Measurements from ENCODE around the gene IFTAP. TPM values are rescaled to one million over a fixed set of nuclear protein-coding genes. Genes with fewer than 3 reads are reported as not detected.

IFTAP gene
- total RNA-seq, 2 experiments from 2014 or later = not detected

DNA sequence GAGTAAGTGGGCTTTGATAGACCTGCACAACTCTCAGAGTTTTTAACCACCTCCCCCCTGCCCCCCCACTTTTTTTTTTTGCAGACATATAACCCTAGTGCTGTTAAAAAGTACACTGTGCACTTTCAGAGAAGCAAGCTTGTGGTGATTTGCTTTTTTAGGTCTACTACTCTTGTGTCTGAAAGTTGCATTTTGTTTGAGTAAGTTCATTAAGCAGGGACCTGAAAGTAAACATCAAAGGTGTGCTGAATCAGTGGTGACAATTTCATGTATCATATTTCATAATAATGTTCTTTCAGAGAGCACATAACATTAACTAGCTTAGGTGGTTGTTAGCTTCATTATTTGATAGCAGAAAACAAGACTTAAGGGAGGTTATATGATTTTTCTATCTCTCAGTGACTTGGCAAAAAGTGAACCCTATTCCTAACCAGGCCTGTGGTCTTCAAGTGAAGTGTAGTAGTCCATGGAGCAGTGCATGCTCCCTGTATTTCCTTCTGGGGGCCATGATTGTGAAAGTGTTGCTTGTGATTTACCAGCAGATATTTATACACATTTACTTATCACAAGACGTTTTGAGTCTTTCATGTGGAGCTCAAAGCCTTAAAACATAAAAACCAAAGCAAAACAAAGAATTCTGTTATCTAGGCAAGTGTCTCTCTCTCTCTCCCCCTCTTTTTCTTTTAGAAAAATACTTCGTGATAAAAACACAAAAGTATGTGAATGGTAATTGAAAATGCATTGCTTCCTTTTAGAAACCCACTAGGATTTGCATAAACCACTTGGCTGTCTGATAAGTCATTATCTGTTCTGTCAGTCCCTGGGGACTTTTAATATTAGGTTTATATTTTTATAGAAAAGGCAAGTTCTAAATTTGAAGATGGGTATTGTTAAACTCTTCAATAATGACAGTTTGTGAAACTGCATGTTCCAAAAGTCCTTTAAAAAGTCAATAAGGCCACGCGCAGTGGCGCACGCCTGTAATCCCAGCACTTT is 11.2 kb downstream of the IFTAP start:
- no peak overlapping the region for H3K27ac ChIP-seq (ENCODE audit: low read depth, low read length, poor library complexity, severe bottlenecking)
- H3K4me2 ChIP-seq (ENCODE audit: low read length) = no peak overlapping the region
- H3K4me3 ChIP-seq (ENCODE audit: low read depth, low read length, poor library complexity, severe bottlenecking) = no peak overlapping the region
- BruUV-seq (replicated peaks) = no TSS peak
- DNase-seq (ENCODE audit: low spot score) = no peak
- ChIA-PET CTCF (ENCODE audit: unreplicated experiment) (no interaction called here), POLR2A (interaction anchor here (0.6 to 0.7 kb wide), 5 partner anchors 9 to 645 kb away, joined by 3 to 4 read pairs (median 4); no protein-coding TSS in a partner anchor)
- H3K36me3 ChIP-seq (ENCODE audit: insufficient read depth, low read length) = no peaks in the 10 kb centered on the region
- intact Hi-C loops (cut with micrococcal nuclease; ENCODE audit: unreplicated experiment) = no loop called here
- H3K9me2 ChIP-seq (ENCODE audit: insufficient read depth, low read length) = no peaks in the 10 kb centered on the region
- H3K79me2 ChIP-seq (ENCODE audit: insufficient read depth, low read depth, low read length) = no peaks in the 10 kb centered on the region
- TF ChIP-seq, protein P1, sequence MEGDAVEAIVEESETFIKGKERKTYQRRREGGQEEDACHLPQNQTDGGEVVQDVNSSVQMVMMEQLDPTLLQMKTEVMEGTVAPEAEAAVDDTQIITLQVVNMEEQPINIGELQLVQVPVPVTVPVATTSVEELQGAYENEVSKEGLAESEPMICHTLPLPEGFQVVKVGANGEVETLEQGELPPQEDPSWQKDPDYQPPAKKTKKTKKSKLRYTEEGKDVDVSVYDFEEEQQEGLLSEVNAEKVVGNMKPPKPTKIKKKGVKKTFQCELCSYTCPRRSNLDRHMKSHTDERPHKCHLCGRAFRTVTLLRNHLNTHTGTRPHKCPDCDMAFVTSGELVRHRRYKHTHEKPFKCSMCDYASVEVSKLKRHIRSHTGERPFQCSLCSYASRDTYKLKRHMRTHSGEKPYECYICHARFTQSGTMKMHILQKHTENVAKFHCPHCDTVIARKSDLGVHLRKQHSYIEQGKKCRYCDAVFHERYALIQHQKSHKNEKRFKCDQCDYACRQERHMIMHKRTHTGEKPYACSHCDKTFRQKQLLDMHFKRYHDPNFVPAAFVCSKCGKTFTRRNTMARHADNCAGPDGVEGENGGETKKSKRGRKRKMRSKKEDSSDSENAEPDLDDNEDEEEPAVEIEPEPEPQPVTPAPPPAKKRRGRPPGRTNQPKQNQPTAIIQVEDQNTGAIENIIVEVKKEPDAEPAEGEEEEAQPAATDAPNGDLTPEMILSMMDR (conservative IDR thresholded peaks at IDR 0.05; ENCODE audit: low read length) = no peak
- no peak for TF ChIP-seq EZH2phosphoT487 (IDR thresholded peaks at IDR 0.05; ENCODE audit: borderline replicate concordance, low read depth, low read length)
- no peaks in the 10 kb centered on the region for H3K9me3 ChIP-seq (ENCODE audit: low read length)
- no peaks in the 10 kb centered on the region for H4K20me1 ChIP-seq (ENCODE audit: insufficient read depth, low read length)
- no peaks in the 10 kb centered on the region for H3K4me1 ChIP-seq (ENCODE audit: insufficient read depth, low read length, poor library complexity, severe bottlenecking)
- H2AFZ ChIP-seq (ENCODE audit: low read length) = no peak overlapping the region

DNA sequence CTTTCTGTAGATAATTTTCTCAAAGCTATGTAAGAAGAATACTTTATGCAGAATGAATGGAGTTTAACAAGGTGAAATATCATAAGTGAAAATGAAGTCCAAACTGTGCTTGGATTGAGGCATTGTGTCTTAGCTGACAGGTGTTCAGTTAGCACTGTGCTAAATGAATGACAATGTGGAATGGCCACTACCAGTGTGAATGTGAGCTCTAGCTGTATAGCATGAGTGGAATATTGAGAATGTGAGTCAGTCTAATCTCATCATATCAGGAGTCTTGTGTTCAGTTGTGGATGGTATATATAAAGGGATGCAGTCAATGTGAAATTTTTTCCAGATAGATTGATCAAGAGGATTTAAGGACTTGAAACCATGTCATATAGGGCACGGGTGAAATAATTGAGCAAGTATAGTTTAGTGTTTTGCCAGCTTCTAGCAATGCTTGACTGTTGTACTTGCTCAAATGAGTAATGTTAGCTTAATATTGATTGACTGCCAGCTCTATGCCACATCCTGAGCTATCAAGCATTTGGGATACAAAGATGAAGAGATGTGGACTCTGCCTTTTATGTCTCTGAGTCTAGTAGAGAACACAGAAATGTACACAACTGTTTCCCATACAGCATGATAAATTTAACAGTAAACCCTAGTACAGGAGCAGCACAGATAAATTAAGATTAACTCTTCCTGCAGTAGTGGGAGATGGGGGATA is 14.3 kb downstream of the IFTAP start:
- no peaks in the 10 kb centered on the region for H3K4me1 ChIP-seq (ENCODE audit: insufficient read depth, low read length, poor library complexity, severe bottlenecking)
- H3K4me2 ChIP-seq (ENCODE audit: low read length) = no peak overlapping the region
- CTCF ChIA-PET (ENCODE audit: unreplicated experiment) = no interaction called here
- BruUV-seq (replicated peaks) = no TSS peak
- H2AFZ ChIP-seq (ENCODE audit: low read length) = no peak overlapping the region
- TF ChIP-seq EZH2phosphoT487 (IDR thresholded peaks at IDR 0.05; ENCODE audit: borderline replicate concordance, low read depth, low read length) = no peak
- TF ChIP-seq, protein P1 (conservative IDR thresholded peaks at IDR 0.05; ENCODE audit: low read length) = no peak
- H4K20me1 ChIP-seq (ENCODE audit: insufficient read depth, low read length) = no peaks in the 10 kb centered on the region
- no peaks in the 10 kb centered on the region for H3K9me2 ChIP-seq (ENCODE audit: insufficient read depth, low read length)
- POLR2A ChIA-PET = interaction anchor here (0.6 to 1.5 kb wide), 2 partner anchors 11 to 50 kb away, joined by 3 read pairs; no protein-coding TSS in a partner anchor
- no peak overlapping the region for H3K4me3 ChIP-seq (ENCODE audit: low read depth, low read length, poor library complexity, severe bottlenecking)
- intact Hi-C loops (cut with micrococcal nuclease; ENCODE audit: unreplicated experiment) = no loop called here
- H3K79me2 ChIP-seq (ENCODE audit: insufficient read depth, low read depth, low read length) = no peaks in the 10 kb centered on the region
- H3K9me3 ChIP-seq (ENCODE audit: low read length) = no peaks in the 10 kb centered on the region
- no peaks in the 10 kb centered on the region for H3K36me3 ChIP-seq (ENCODE audit: insufficient read depth, low read length)
- no peak overlapping the region for H3K27ac ChIP-seq (ENCODE audit: low read depth, low read length, poor library complexity, severe bottlenecking)
- DNase-seq (ENCODE audit: low spot score) = no peak

All from OCI-LY7 (cell line).